HepG2 (cell line): Measurements from ENCODE around the gene HES1. TPM values are rescaled to one million over a fixed set of nuclear protein-coding genes. Genes with fewer than 3 reads are reported as not detected.

Experiments used
- CBX2 ChIP-seq, 2 experiments: fragments of 200-600 bp in 1 of 2; sonication (generic); formaldehyde crosslinking in 1 of 2; IDR thresholded peaks; 2 replicates each; pipeline versions ENCODE4 v1.7.0 to v1.8.1; 2018 to 2022; ENCODE audit warnings: low read depth in 2 of 2, low read length in 1 of 2, mild to moderate bottlenecking in 1 of 2, missing genetic modification reagents in 1 of 2
- DNMT3B ChIP-seq: conservative IDR thresholded peaks from 2 replicates; pipeline ENCODE4 v1.6.1; 2016; ENCODE audit warnings: missing biosample characterization, control low read depth
- E2F1 ChIP-seq: sonication (generic); formaldehyde crosslinking; IDR thresholded peaks from 2 replicates; pipeline ENCODE4 v1.5.0; 2020; ENCODE audit warnings: missing genetic modification reagents
- HMGXB4 ChIP-seq, 2 experiments: sonication (generic) in 1 of 2; formaldehyde crosslinking in 1 of 2; IDR thresholded peaks; 2 replicates each; pipeline versions ENCODE4 v1.4.0 to v1.6.1; 2018 to 2020; ENCODE audit warnings: missing genetic modification reagents in 2 of 2, borderline replicate concordance in 1 of 2, low read depth in 1 of 2, mild to moderate bottlenecking in 1 of 2, missing biosample characterization in 1 of 2
- KDM3A ChIP-seq: IDR thresholded peaks from 2 replicates; pipeline ENCODE4 v1.6.1; 2018; ENCODE audit warnings: low read depth, missing compliant biosample characterization
- PBX2 ChIP-seq: IDR thresholded peaks from 2 replicates; pipeline ENCODE4 v1.6.1; 2016; ENCODE audit warnings: control low read depth
- PHF20 ChIP-seq: sonication (generic); formaldehyde crosslinking; IDR thresholded peaks from 2 replicates; pipeline ENCODE4 v1.5.0; 2020; ENCODE audit warnings: mild to moderate bottlenecking, missing genetic modification reagents
- SNAPC5 ChIP-seq: sonication (generic); formaldehyde crosslinking; IDR thresholded peaks from 2 replicates; pipeline ENCODE4 v1.8.1; 2023; ENCODE audit warnings: mild to moderate bottlenecking, missing genetic modification reagents, borderline replicate concordance
- SOX6 ChIP-seq, 2 experiments: fragments of 450-650 bp in 1 of 2; sonication (generic) in 1 of 2; formaldehyde crosslinking in 1 of 2; IDR thresholded peaks; 2 replicates each; pipeline versions ENCODE4 v1.4.0 to v1.6.1; 2017 to 2020; ENCODE audit warnings: antibody characterized with exemption in 1 of 2, mild to moderate bottlenecking in 1 of 2, missing genetic modification reagents in 1 of 2
- STAG1 ChIP-seq: sonication (generic); formaldehyde crosslinking; IDR thresholded peaks from 2 replicates; pipeline ENCODE4 v1.4.0; 2020; ENCODE audit warnings: missing genetic modification reagents
- THRA ChIP-seq: sonication (generic); formaldehyde crosslinking; IDR thresholded peaks from 2 replicates; pipeline ENCODE4 v1.4.0; 2020; ENCODE audit warnings: missing genetic modification reagents, borderline replicate concordance
- ZBED4 ChIP-seq: sonication (generic); formaldehyde crosslinking; IDR thresholded peaks from 2 replicates; pipeline ENCODE4 v1.4.0; 2020; ENCODE audit warnings: missing genetic modification reagents, borderline replicate concordance
- ZIK1 ChIP-seq: sonication (generic); formaldehyde crosslinking; IDR thresholded peaks from 2 replicates; pipeline ENCODE4 v1.5.0; 2020; ENCODE audit warnings: mild to moderate bottlenecking, low read depth, missing genetic modification reagents, borderline replicate concordance
- ZNF691 ChIP-seq: sonication (generic); formaldehyde crosslinking; IDR thresholded peaks from 2 replicates; pipeline ENCODE4 v1.4.0; 2020; ENCODE audit warnings: missing genetic modification reagents, low read depth, mild to moderate bottlenecking, borderline replicate concordance
- ZNF747 ChIP-seq: sonication (generic); formaldehyde crosslinking; IDR thresholded peaks from 2 replicates; pipeline ENCODE4 v1.8.1; 2023; ENCODE audit warnings: missing genetic modification reagents, mild to moderate bottlenecking, borderline replicate concordance
- polyA plus RNA-seq, 8 experiments: library from polyadenylated mRNA; depleted of rRNA in 3 of 8; stranded (reverse) in 7 of 8; unstranded in 1 of 8; fragments of >200 nt; fragmentation: Illumina TruSeq in 4 of 8; extraction: Trizol in 4 of 8; gene quantifications; 2 replicates each; pipeline versions ENCODE4 v1.2.1 to v1.2.3, GENCODE V29; 2011 to 2016; ENCODE audit warnings: low read depth in 4 of 8, missing spikeins in 1 of 8, mixed read lengths in 1 of 8; ENCODE audit not compliant: insufficient read depth in 1 of 8
- total RNA-seq, 5 experiments: library from RNA; depleted of rRNA; stranded (reverse); fragments of >200 nt; fragmentation: Illumina TruSeq; extraction: Trizol; gene quantifications; 2 replicates each; pipeline ENCODE4 v1.2.3, GENCODE V29; 2016; ENCODE audit warnings: low read depth in 1 of 5

Gene HES1
- total and polyA plus RNA-seq, 2 of the 13 experiments (the other 11 are each of a cell fraction or from before 2014, with no cell fraction given): 15.4 to 19.8 TPM

- TF ChIP-seq ZNF747 (CRISPR knock-in tag): no peak; the same call in 1 of the 2 replicates
- TF ChIP-seq CBX2 (IDR thresholded peaks at IDR 0.05; ENCODE audit: low read depth, low read length): no peak
- TF ChIP-seq CBX2 (CRISPR knock-in tag; IDR thresholded peaks at IDR 0.05; ENCODE audit: low read depth): no peak
- TF ChIP-seq E2F1 (CRISPR knock-in tag): peak; percentile 72
- peak; percentile 98 for TF ChIP-seq KDM3A (CRISPR knock-in tag)
- no peak for TF ChIP-seq PBX2 (CRISPR knock-in tag)
- TF ChIP-seq PHF20: peak; percentile 56; the same call in 1 of the 2 replicates
- TF ChIP-seq DNMT3B: peak; percentile 74; the same call in 1 of the 2 replicates
- TF ChIP-seq SNAPC5 (CRISPR knock-in tag): peak; percentile 79
- TF ChIP-seq ZNF691 (CRISPR knock-in tag): peak; percentile 44; the same call in 1 of the 2 replicates
- TF ChIP-seq STAG1 (CRISPR knock-in tag): peak; percentile 30; the same call in 1 of the 2 replicates
- peak; percentile 73 for TF ChIP-seq THRA (CRISPR knock-in tag)
- peak; percentile 67 to 77; a peak in 3 of 4 replicates for TF ChIP-seq HMGXB4 (CRISPR knock-in tag; IDR thresholded peaks at IDR 0.05; ENCODE audit: borderline replicate concordance in 1 of 2, low read depth in 1 of 2)
- no peak for TF ChIP-seq SOX6 (IDR thresholded peaks at IDR 0.05)
- peak; percentile 87 for TF ChIP-seq SOX6 (CRISPR knock-in tag; IDR thresholded peaks at IDR 0.05)
- TF ChIP-seq ZBED4 (CRISPR knock-in tag): peak; percentile 85
- TF ChIP-seq ZIK1: peak; percentile 84
Measured at GRCh38 chr3:194134757-194135515, 1.0 kb upstream of the HES1 start (continued).
